Measurements from ENCODE around the gene DENND2A. TPM values are rescaled to one million over a fixed set of nuclear protein-coding genes. Genes with fewer than 3 reads are reported as not detected.

The DENND2A gene
- total RNA-seq, 1 experiment from 2014 or later: 0.49 TPM

- CTCF ChIA-PET: no interaction called here
- TF ChIP-seq CTCF (conservative IDR thresholded peaks at IDR 0.05; ENCODE audit: low read depth, low read length): no peak
- TF ChIP-seq EZH2 (IDR thresholded peaks at IDR 0.05; ENCODE audit: borderline replicate concordance, low read depth, low read length, poor library complexity, severe bottlenecking): no peak
- Histone ChIP-seq H3K9me3 (ENCODE audit: low read depth, low read length, poor library complexity, severe bottlenecking) (no peaks in the 10 kb centered on the region), H3K4me1 (ENCODE audit: insufficient read depth, low read length, poor library complexity, severe bottlenecking) (peaks cover 6% of the 10 kb centered on the region), H3K27me3 (replicated peaks; ENCODE audit: insufficient read depth, low read depth, low read length, poor library complexity) (no peaks in the 10 kb centered on the region), H3K27ac (ENCODE audit: low read depth, low read length, poor library complexity, severe bottlenecking) (no peak overlapping the region), H3K4me3 (ENCODE audit: low read depth, low read length, poor library complexity, severe bottlenecking) (no peak overlapping the region), H3K36me3 (ENCODE audit: insufficient read depth, low read length, poor library complexity, severe bottlenecking) (no peaks in the 10 kb centered on the region)
- POLR2A ChIA-PET (ENCODE audit: low non-redundant PET): no interaction called here
- DNase-seq (ENCODE audit: low spot score): no peak
- intact Hi-C loops (cut with micrococcal nuclease; ENCODE audit: unreplicated experiment): no loop called here
- BruUV-seq (replicated peaks): no TSS peak
Observed at GRCh38 chr7:140600341-140600740, 40.3 kb downstream of the DENND2A start.

GRCh38 chr7:140597428-140597949 is 43.1 kb downstream of the DENND2A start:
- TF ChIP-seq EZH2 (IDR thresholded peaks at IDR 0.05; ENCODE audit: borderline replicate concordance, low read depth, low read length, poor library complexity, severe bottlenecking) (no peak), CTCF (conservative IDR thresholded peaks at IDR 0.05; ENCODE audit: low read depth, low read length) (no peak)
- Histone ChIP-seq H3K36me3 (ENCODE audit: insufficient read depth, low read length, poor library complexity, severe bottlenecking) (no peaks in the 10 kb centered on the region), H3K27me3 (replicated peaks; ENCODE audit: insufficient read depth, low read depth, low read length, poor library complexity) (no peaks in the 10 kb centered on the region), H3K4me3 (ENCODE audit: low read depth, low read length, poor library complexity, severe bottlenecking) (no peak overlapping the region), H3K4me1 (ENCODE audit: insufficient read depth, low read length, poor library complexity, severe bottlenecking) (peaks cover 6% of the 10 kb centered on the region), H3K9me3 (ENCODE audit: low read depth, low read length, poor library complexity, severe bottlenecking) (no peaks in the 10 kb centered on the region), H3K27ac (ENCODE audit: low read depth, low read length, poor library complexity, severe bottlenecking) (no peak overlapping the region)
- ChIA-PET POLR2A (ENCODE audit: low non-redundant PET) (no interaction called here), CTCF (no interaction called here)
- DNase-seq (ENCODE audit: low spot score): no peak
- intact Hi-C loops (cut with micrococcal nuclease; ENCODE audit: unreplicated experiment): no loop called here
- BruUV-seq (replicated peaks): no TSS peak

GRCh38 chr7:140596519-140597427 is 43.8 kb downstream of the DENND2A start:
- Histone ChIP-seq H3K27ac (ENCODE audit: low read depth, low read length, poor library complexity, severe bottlenecking) (no peak overlapping the region), H3K9me3 (ENCODE audit: low read depth, low read length, poor library complexity, severe bottlenecking) (no peaks in the 10 kb centered on the region), H3K36me3 (ENCODE audit: insufficient read depth, low read length, poor library complexity, severe bottlenecking) (no peaks in the 10 kb centered on the region), H3K27me3 (replicated peaks; ENCODE audit: insufficient read depth, low read depth, low read length, poor library complexity) (no peaks in the 10 kb centered on the region), H3K4me1 (ENCODE audit: insufficient read depth, low read length, poor library complexity, severe bottlenecking) (peaks cover 6% of the 10 kb centered on the region), H3K4me3 (ENCODE audit: low read depth, low read length, poor library complexity, severe bottlenecking) (no peak overlapping the region)
- DNase-seq (ENCODE audit: low spot score): no peak
- CTCF ChIA-PET: no interaction called here
- TF ChIP-seq EZH2 (IDR thresholded peaks at IDR 0.05; ENCODE audit: borderline replicate concordance, low read depth, low read length, poor library complexity, severe bottlenecking) (no peak), CTCF (conservative IDR thresholded peaks at IDR 0.05; ENCODE audit: low read depth, low read length) (no peak)
- intact Hi-C loops (cut with micrococcal nuclease; ENCODE audit: unreplicated experiment): no loop called here
- no TSS peak for BruUV-seq (replicated peaks)
- POLR2A ChIA-PET (ENCODE audit: low non-redundant PET): no interaction called here
